GM19238 (cell line): ENCODE measurements around the gene OR14J1.
"Not testable (repeated sequence)": the region's sequence is repeated elsewhere in the genome, so short reads cannot be mapped to it uniquely, and the experiment has no call there.

Experiments used
- DNase-seq: peaks from one replicate; pipeline ENCODE4 v3.0.0; 2011; ENCODE audit warnings: low spot score; ENCODE audit not compliant: insufficient read length

The OR14J1 gene, protein sequence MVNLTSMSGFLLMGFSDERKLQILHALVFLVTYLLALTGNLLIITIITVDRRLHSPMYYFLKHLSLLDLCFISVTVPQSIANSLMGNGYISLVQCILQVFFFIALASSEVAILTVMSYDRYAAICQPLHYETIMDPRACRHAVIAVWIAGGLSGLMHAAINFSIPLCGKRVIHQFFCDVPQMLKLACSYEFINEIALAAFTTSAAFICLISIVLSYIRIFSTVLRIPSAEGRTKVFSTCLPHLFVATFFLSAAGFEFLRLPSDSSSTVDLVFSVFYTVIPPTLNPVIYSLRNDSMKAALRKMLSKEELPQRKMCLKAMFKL

DNA sequence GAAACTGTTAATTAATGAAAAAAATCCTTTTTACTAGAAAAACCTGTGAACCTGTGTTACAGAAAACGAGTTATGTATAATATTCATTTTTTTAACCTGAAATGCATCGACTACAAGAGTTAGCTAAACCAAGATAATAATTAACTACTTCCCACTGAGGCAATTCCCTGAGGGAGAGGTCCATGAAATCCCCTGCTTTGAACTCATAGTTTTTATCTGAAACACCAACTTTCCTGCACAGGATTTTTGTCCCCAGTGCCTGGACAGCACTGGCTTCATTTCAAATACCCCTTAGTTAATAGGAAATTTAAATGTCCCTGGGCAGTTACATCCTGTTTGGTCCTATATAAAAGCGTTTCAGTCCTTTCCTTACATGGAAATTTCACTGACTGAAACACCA, at the start of gene OR14J1:
Gene OR14J1, plus strand, starts transcription at position 386 of the 400 bp plus-strand sequence. CDS start 4,989 bp downstream, outside the sequence.
- no peak for DNase-seq

DNA sequence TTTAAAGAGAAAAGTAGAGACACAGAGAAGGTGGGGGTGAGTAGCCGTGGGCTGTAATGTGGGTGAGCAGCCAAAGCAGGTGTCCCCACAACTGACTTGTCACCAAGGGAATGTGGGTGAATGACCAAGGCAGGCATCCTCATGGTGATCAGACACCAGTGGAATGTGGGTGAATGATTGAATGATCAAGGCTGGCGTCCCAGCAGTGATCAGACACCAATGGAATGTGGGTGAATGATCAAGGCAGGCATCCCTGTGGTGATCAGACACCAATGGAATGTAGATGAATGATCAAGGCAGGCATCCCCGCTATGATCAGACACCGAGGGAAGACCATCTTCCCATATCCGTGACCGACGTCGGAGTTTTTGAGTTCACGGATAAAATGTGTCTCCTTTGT, 49.8 kb upstream of the OR14J1 start:
- no peak for DNase-seq

DNA sequence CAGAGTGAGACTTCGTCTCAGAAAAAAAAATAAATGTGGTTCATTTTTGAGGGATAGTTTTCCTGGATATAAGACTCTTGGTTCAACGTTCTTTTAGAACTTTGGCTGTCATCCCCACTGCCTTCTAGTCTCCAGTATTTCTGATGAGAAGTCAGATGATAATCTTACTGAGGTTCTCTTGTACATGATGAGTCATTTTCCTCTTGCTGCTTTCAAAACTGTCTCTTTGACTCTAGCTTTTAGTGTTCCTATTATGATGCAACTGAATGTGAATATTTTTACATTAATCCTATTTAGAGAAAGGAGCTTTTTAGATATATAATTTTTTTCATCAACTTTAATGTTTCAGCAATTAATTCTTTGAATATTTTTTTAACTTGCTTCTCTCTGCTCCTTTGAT, 46.0 kb upstream of the OR14J1 start:
- no peak for DNase-seq

DNA sequence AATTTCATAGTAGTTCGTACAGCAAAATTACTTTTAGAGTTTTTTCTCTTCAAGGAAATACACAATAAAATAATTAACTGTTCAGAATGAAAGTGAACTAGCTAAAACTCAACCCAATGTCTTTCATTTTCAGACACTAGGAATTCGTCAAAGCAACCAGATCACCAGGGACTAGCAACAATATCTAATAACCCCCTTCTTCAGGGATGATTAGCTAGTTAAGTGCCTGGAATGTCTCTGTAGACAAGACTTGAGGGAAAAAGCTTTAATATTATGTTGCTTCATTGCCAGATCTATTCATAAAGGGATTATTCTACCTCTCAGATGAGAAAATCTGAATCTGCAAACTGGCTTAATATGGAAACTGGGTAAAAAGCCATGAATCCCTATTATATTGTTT, 41.8 kb upstream of the OR14J1 start:
- DNase-seq, result no peak

DNA sequence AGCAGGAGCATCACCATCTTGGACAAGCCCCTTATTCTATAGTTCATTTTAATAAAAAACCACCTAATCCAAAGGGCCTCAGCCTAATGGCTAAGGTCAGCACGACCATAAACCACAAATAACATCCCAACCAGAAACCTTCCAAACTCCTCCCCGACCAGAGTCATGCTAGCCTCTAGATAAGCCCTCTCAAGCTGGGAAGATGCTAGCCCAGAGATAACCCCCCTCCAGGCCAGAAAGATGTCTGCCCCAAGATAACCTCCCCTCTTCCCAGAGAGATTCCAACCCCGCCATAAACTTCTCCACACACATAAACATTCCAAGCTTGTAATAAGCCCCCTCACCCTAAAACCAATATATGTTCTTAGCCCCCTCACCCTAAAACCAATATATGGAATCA, 38.5 kb upstream of the OR14J1 start:
- no peak for DNase-seq

DNA sequence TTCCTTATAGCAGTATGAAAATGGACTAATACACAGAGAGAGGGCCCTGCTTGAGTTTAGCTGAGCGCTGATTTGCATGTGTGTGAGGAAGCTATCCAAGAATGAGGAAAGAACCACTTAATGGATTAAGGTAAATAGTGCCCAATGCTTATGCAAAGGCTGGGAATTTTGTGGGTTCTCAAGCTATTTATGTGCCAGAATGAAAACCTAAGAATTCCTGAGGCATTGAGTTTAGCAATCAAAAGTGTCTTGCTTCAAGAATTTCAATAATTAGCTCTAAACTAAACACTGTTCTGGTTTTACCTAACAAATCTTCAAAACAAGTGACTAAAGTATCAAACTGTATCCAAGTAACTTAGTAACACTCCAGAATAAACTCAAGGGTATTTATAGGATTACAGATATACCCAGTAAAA, 7.0 kb upstream of the OR14J1 start:
- no peak for DNase-seq

DNA sequence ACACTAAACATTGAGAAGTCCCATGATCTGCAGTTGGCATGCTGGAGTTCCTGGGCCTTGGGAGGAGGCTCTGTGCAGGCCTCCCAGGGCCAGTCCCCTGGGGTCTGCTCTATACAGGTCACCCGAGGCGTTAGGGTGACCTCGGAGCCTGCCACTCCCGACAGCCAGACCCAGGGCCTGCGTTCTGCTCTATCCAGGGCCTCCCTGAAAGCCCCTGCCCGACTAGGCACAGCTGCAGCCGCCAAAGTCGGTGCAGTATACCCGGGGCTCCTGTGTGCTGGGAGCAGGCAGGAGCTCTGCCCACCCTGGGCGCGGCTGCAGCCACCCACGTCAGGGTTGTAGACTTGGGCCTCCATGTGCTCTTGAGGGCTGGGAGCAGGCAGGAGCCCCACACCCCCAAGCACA, 6.3 kb upstream of the OR14J1 start:
- DNase-seq, result no peak

DNA sequence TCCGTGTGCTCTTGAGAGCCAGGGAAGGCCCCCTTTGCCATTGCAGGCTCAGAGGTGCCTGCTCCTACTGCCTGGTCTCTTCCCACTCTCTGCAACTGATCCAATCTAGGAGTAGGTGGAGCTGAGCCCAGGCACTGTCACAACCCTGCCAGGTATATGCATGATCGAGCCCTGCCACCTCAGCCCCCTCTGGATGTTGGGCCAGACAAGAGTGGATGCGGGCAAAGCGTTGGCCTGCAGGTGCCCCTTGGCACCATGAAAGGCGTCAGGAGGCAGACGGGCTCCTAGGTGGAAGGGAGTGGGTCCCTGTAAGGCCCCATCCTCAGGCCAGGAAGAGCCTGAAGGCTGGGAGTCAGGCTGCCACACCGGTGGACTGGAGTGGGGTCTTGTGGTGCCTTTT, 5.9 kb upstream of the OR14J1 start:
- no peak for DNase-seq

DNA sequence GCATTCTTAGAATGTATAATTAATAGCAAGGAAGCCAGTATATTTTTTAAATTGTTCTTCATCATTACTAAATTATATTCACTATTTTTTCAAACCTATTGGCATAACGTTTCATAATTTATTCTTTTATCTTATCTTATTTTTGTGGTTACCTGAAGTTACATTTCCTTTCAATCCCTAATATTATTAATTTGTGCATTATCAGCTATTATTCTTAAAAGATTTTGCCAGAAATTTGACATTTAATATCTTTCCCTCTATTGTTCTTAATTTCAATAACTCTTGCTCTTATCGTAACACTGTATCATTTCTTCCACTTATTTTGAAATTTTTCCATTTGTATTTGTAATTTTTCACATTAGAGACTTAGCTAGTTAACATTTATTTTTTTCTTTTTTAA, 18.4 kb downstream of the OR14J1 start:
- no peak for DNase-seq

DNA sequence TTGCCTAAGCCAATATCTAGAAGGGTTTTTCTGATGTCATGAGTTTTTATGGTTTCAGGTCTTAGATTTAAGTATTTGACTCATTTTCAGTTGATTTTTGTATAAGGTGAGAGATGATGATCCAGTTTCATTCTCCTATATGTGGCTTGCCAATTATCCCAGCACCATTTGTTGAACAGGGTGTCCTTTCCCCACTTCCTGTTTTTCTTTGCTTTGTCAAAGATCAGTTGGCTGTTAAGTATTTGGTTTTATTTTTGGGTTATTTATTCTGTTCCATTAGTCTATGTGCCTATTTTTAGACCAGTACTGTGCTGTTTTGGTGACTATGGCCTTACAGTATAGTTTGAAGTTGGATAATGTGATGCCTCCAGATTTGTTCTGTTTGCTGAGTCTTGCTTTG, 21.8 kb downstream of the OR14J1 start:
- not testable (repeated sequence) for DNase-seq

DNA sequence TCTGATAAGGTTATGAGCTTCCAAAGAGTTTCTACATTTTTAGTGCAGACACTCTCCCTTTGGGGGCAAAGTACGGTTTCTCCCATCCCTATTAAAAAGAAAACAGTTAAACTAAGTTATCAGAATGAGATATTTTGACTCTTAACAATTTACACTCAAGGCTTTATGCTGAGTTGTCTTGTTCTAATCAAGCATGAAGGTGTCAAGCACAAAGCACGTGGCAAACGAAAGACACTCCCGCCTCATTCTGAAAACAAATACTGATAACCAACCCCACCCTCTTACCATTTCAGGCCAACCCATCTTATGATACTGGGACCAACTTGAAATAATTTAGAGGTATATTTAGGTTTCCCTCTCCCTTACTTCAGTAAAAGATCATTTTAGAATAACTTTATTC, 24.3 kb downstream of the OR14J1 start:
- DNase-seq, result no peak

DNA sequence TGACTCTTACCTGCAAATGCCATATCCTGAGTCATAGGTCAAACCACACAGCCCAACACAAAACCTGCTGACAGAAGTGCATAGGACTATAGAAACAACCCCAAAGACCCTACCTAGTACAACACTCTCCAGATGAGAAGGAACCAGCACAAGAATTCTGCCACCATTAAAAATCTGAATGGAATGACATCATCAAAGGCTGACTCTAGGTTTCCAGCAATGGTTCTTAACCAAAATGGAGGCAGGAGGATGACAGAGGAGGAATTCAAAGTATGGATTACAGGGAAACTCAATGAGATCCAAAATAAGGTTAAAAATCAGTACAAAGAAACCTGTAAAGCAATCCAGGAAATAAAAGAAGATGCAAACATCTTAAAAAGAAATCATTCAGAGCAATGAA, 31.2 kb downstream of the OR14J1 start:
- no peak for DNase-seq

DNA sequence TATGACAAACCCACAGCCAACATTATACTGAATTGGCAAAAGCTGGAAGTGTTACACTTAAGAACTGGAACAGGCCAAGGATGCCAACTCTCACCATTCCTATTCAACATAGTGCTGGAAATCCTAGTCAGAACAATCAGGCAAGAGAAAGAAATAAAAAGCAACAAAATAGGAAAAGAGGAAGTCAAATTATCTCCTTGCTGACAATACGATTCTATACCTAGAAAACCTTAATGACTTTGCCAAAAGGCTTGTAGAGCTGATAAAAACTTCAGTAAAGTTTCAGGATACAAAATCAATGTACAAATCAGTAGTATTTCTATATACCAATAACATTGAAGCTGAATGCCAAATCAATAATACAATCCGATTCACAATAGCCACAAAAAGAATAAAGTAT, 34.8 kb downstream of the OR14J1 start:
- DNase-seq, result no peak

DNA sequence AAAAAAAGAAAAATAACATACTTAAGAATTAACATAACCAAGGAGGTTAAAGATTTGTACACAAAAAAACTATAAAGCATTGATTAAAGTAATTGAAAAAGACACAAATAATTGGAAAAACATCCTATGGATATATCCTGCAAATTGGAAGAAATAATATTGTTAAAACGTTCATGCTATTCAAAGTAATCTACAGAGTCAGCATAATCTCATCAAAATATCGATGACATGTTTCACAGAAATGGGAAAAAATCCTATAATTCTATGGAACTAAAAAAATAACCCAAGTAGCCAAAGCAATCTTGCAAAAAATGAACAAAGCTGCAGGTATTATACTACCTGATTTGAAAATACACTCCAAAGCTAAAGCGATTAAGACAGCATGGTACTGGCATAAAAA, 43.9 kb downstream of the OR14J1 start:
- no peak for DNase-seq

DNA sequence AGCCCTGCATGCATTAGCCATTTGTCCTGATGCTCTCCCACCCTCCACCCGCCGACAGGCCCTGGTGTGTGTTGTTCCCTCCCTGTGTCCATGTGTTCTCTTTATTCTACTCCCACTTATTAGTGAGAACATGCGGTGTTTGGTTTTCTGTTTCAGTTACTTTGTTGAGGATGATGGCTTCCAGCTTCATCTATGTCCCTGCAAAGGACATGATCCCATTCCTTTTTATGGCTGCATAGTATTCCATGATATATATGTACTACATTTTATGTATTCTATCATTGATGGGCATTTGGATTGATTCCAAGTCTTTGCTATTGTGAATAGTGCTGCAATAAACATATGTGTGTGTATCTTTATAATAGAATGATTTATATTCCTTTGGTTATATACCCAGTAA, 47.8 kb downstream of the OR14J1 start:
- DNase-seq, result not testable (repeated sequence)

DNA sequence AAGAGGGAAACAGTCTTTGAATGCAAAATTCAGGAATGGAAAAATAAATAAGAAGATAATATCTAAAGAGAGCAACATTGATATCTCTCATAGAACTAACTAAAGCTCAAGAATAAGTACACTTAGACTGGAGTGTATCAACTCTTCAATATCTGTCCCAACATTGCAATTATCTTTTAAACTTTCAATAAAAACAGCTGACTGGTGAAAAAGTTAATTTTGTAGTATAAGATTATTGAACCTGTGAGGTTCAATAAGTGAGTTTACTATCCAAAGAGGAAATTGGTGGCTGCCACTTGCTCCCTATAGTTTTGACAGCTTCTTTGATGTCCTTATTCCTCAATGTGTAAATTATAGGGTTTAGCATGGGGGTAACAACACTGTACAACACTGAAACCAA, 53.5 kb downstream of the OR14J1 start:
- no peak for DNase-seq

DNA sequence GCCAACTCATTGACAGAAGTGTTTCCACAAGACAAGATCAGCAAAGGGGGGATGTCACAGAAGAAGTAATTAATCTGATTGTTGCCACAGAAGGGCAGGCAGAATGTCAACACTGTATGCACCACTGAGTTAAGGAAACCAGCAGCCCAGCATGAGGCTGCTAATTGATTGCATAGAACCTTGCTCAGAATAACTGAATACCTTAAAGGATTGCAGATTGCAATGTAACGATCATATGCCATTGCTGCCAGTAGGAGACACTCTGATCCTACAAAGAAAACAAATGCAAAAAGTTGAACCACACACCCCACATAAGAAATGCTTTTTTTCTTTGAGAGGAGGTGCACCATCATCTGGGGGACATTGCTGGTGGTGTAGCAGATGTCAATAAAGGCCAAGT, 54.1 kb downstream of the OR14J1 start:
- DNase-seq, result no peak
